SIG-M5 treated with dmso at 0.1 percent for 504 hours (cell line): ENCODE measurements around the gene ACAP3.
"Not testable (repeated sequence)": the region's sequence is repeated elsewhere in the genome, so short reads cannot be mapped to it uniquely, and the experiment has no call there.

Experiments used
- DNase-seq: peaks from one replicate; lab custom pipeline; 2025; ENCODE audit not compliant: unreplicated experiment; lab: John Stamatoyannopoulos, UW

ACAP3 gene

GRCh38 chr1:1317420-1317819 lies 9.7 kb upstream of the ACAP3 start:
- no peak for DNase-seq

- DNase-seq: not testable (repeated sequence)
These were observed 8.5 kb upstream of the ACAP3 start for GRCh38 chr1:1316199-1316598.

GRCh38 chr1:1315435-1315954 lies 7.8 kb upstream of the ACAP3 start:
- no peak for DNase-seq

- no peak for DNase-seq
These were observed 7.1 kb upstream of the ACAP3 start for GRCh38 chr1:1314678-1315335.

GRCh38 chr1:1314237-1314586 lies 6.5 kb upstream of the ACAP3 start:
- DNase-seq: no peak

GRCh38 chr1:1313500-1314236 lies 5.9 kb upstream of the ACAP3 start:
- DNase-seq: no peak

GRCh38 chr1:1312450-1313314 lies 5.0 kb upstream of the ACAP3 start:
- DNase-seq: no peak

GRCh38 chr1:1311107-1312104 lies 3.7 kb upstream of the ACAP3 start:
- DNase-seq: no peak

GRCh38 chr1:1310476-1311053 lies 2.8 kb upstream of the ACAP3 start:
- no peak for DNase-seq

- no peak for DNase-seq
These were observed 2.3 kb upstream of the ACAP3 start for GRCh38 chr1:1310109-1310385.

GRCh38 chr1:1309251-1310108 lies 1.8 kb upstream of the ACAP3 start:
- DNase-seq: no peak

- DNase-seq: no peak
These were observed 1.1 kb upstream of the ACAP3 start for GRCh38 chr1:1308756-1309250.

- no peak for DNase-seq
These were observed 338 bp downstream of the ACAP3 start for GRCh38 chr1:1307261-1307922.

GRCh38 chr1:1306661-1307260 lies 969 bp downstream of the ACAP3 start:
- no peak for DNase-seq

GRCh38 chr1:1306070-1306660 lies 1.6 kb downstream of the ACAP3 start:
- peak; percentile 35 for DNase-seq

GRCh38 chr1:1305300-1306069 lies 2.2 kb downstream of the ACAP3 start:
- DNase-seq: peak; percentile 59
